ENCODE results near the gene KIF1A. TPM values are rescaled to one million over a fixed set of nuclear protein-coding genes. Genes with fewer than 3 reads are reported as not detected.

KIF1A gene
- total and polyA plus RNA-seq, 2 of the 13 experiments (the other 11 are each of a cell fraction or from before 2014, with no cell fraction given) = 0.01 TPM; not detected in 1

DNA sequence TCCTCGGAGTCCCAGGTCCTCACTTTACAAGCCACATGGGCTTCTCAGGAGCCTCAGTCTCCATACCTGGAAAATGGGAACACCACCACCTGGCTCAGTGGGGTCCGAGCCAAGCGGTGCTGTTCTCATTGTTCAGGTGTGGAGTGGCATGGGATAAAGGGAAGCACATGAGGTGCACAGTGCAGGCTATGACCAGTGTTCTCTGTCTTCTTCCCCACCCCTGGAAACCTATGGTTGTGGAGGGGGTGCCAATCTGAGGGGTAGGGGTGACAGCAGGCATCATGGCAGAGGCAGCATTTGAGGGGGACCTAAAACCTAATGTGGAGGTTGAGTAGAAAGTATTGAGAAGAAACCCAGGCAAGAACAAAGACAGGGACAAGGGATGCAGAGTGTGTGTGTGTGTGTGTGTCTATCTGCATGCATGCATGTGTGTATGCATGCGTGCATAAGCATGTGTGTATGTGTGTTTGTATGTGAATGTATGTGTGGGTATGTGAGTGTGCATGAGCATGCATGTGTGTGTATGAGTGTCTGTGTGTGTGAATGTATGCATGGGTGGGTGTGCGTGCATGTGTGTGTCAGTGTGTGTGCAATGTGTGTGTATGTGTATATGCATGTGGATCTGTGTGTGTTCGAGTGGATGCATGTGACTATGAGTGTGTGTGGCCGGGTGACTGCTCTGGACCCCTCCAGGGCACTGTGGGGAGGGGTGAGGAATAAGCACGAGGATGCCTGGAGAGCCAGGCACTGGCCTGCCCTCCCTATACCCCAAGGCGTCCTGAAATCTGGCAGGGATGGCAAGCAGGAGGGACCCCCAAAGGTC, 4.0 kb downstream of the KIF1A start:
- DNase-seq (ENCODE audit: low spot score) (no peak), ATAC-seq (no peak), FAIRE-seq (no peak)
- H3K9me3 ChIP-seq (ENCODE audit: low read length) = no peaks in the 10 kb centered on the region
- no TSS peak for BruUV-seq (replicated peaks)
- ChIA-PET POLR2A (no interaction called here), CTCF (ENCODE audit: low intra/inter-chr PET ratio, low total read pairs) (no interaction called here)
- no peaks in the 10 kb centered on the region for H4K20me1 ChIP-seq (ENCODE audit: insufficient read depth, low read length)
- in situ Hi-C loops (cut with HindIII; ENCODE audit: extremely low pct_ligation_motif_present, low pct_unique_long_range_greater_than_20kb) (no loop called here), intact Hi-C loops (cut with micrococcal nuclease; ENCODE audit: unreplicated experiment) (no loop called here)
- H3K9ac ChIP-seq (ENCODE audit: insufficient read depth, low read depth, low read length) = no peak overlapping the region
- H2AFZ ChIP-seq (ENCODE audit: low read length) = no peak overlapping the region
- no peaks in the 10 kb centered on the region for H3K79me2 ChIP-seq (ENCODE audit: insufficient read depth, low read length)
- H3K4me1 ChIP-seq (ENCODE audit: insufficient read depth, low read length) = no peaks in the 10 kb centered on the region
- no peak overlapping the region for H3K4me3 ChIP-seq (replicated peaks in 1 of 3; ENCODE audit: insufficient read depth in 1 of 3, low read depth in 2 of 3, low read length in 3 of 3)
- H3K4me2 ChIP-seq (ENCODE audit: low read depth, low read length) = no peak overlapping the region
- 9% methylated on average over 8 of the region's 9 CpGs for WGBS (ENCODE audit: low lambda C conversion rate)
- TF ChIP-seq GATAD1 (CRISPR knock-in tag; IDR thresholded peaks at IDR 0.05) = no peak
- no peak for TF ChIP-seq ZNF782 (CRISPR knock-in tag; IDR thresholded peaks at IDR 0.05; ENCODE audit: borderline replicate concordance)
- TF ChIP-seq FOXA1 (IDR thresholded peaks at IDR 0.05) = 0 out of 2 replicates have a peak, but pooled peaks have one; percentile 31
- TF ChIP-seq FOXA1 (CRISPR knock-in tag; IDR thresholded peaks at IDR 0.05) = no peak
- TF ChIP-seq TOE1 (CRISPR knock-in tag; IDR thresholded peaks at IDR 0.05) = no peak
- TF ChIP-seq IKZF1 (IDR thresholded peaks at IDR 0.05) = 0 out of 2 replicates have a peak, but pooled peaks have one; percentile 53
- no peak for TF ChIP-seq FOXO4 (CRISPR knock-in tag; conservative IDR thresholded peaks at IDR 0.05)
- no peak for TF ChIP-seq FOXO1 (CRISPR knock-in tag; IDR thresholded peaks at IDR 0.05)
- TF ChIP-seq PHF20 (CRISPR knock-in tag; IDR thresholded peaks at IDR 0.05) = no peak
- no peak for TF ChIP-seq IRF2 (CRISPR knock-in tag; IDR thresholded peaks at IDR 0.05)
- TF ChIP-seq, protein P1, sequence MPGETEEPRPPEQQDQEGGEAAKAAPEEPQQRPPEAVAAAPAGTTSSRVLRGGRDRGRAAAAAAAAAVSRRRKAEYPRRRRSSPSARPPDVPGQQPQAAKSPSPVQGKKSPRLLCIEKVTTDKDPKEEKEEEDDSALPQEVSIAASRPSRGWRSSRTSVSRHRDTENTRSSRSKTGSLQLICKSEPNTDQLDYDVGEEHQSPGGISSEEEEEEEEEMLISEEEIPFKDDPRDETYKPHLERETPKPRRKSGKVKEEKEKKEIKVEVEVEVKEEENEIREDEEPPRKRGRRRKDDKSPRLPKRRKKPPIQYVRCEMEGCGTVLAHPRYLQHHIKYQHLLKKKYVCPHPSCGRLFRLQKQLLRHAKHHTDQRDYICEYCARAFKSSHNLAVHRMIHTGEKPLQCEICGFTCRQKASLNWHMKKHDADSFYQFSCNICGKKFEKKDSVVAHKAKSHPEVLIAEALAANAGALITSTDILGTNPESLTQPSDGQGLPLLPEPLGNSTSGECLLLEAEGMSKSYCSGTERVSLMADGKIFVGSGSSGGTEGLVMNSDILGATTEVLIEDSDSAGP (CRISPR knock-in tag; IDR thresholded peaks at IDR 0.05; ENCODE audit: borderline replicate concordance) = no peak
- TF ChIP-seq ZC3H13 (CRISPR knock-in tag; IDR thresholded peaks at IDR 0.05) = no peak
- peak; percentile 84 for TF ChIP-seq ZNF629 (CRISPR knock-in tag; conservative IDR thresholded peaks at IDR 0.05)
- no peak for TF ChIP-seq MTF2 (CRISPR knock-in tag; IDR thresholded peaks at IDR 0.05; ENCODE audit: borderline replicate concordance)
- TF ChIP-seq ZNF720 (CRISPR knock-in tag; IDR thresholded peaks at IDR 0.05) = no peak
- TF ChIP-seq ARNT (IDR thresholded peaks at IDR 0.05) = 0 out of 2 replicates have a peak, but pooled peaks have one; percentile 33
- TF ChIP-seq, protein P2, sequence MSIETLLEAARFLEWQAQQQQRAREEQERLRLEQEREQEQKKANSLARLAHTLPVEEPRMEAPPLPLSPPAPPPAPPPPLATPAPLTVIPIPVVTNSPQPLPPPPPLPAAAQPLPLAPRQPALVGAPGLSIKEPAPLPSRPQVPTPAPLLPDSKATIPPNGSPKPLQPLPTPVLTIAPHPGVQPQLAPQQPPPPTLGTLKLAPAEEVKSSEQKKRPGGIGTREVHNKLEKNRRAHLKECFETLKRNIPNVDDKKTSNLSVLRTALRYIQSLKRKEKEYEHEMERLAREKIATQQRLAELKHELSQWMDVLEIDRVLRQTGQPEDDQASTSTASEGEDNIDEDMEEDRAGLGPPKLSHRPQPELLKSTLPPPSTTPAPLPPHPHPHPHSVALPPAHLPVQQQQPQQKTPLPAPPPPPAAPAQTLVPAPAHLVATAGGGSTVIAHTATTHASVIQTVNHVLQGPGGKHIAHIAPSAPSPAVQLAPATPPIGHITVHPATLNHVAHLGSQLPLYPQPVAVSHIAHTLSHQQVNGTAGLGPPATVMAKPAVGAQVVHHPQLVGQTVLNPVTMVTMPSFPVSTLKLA (IDR thresholded peaks at IDR 0.05) = peak; percentile 80
- no peak for TF ChIP-seq SALL1 (CRISPR knock-in tag; IDR thresholded peaks at IDR 0.05)
- TF ChIP-seq NBN (conservative IDR thresholded peaks at IDR 0.05) = no peak
- no peak for TF ChIP-seq ZNF337 (CRISPR knock-in tag; IDR thresholded peaks at IDR 0.05; ENCODE audit: borderline replicate concordance, low read depth)
- no peaks in the 10 kb centered on the region for H3K36me3 ChIP-seq (replicated peaks in 1 of 2; ENCODE audit: control insufficient read depth in 1 of 2, insufficient read depth in 2 of 2, low read length in 2 of 2)
- no peak overlapping the region for H3K27ac ChIP-seq (ENCODE audit: extremely low read length, insufficient read depth, low read length)
- peaks cover 16 to 41% of the 10 kb centered on the region in 2 experiments; a peak in 4 of 5 replicates for H3K27me3 ChIP-seq (ENCODE audit: control insufficient read depth in 1 of 2, insufficient read depth in 2 of 2, low read length in 2 of 2)
